GM18520 (cell line): Measurements from ENCODE around the gene MED15.
A peak's percentile ranks its signal among the peaks of the same experiment; 100 is the strongest.
"Not testable (repeated sequence)": the region's sequence is repeated elsewhere in the genome, so short reads cannot be mapped to it uniquely, and the experiment has no call there.

Experiments
- ATAC-seq: cut with Tn5 transposase; IDR thresholded peaks from one replicate; pipeline ENCODE4 v1.9.1; 2021; ENCODE audit not compliant: unreplicated experiment

The MED15 gene

GRCh38 chr22:20507253-20508066 lies at the start of gene MED15:
Gene MED15 (plus strand): TSS chr22:20507610. CDS start chr22:20507679, 69 bp downstream.
- peak; percentile 66 for ATAC-seq

- no peak for ATAC-seq
Observed at GRCh38 chr22:20458530-20459151, 48.8 kb upstream of the MED15 start.

GRCh38 chr22:20459152-20459542 lies 48.3 kb upstream of the MED15 start:
- no peak for ATAC-seq

GRCh38 chr22:20459862-20460261 lies 47.5 kb upstream of the MED15 start:
- ATAC-seq, result no peak

GRCh38 chr22:20463324-20464095 lies 43.9 kb upstream of the MED15 start:
- ATAC-seq, result no peak

- no peak for ATAC-seq
Observed at GRCh38 chr22:20464096-20464614, 43.3 kb upstream of the MED15 start.

- no peak for ATAC-seq
Observed at GRCh38 chr22:20464912-20465758, 42.3 kb upstream of the MED15 start.

- ATAC-seq, result no peak
Observed at GRCh38 chr22:20465759-20466077, 41.7 kb upstream of the MED15 start.

- no peak for ATAC-seq
Observed at GRCh38 chr22:20466659-20467379, 40.6 kb upstream of the MED15 start.

GRCh38 chr22:20469110-20469868 lies 38.1 kb upstream of the MED15 start:
- no peak for ATAC-seq

GRCh38 chr22:20470525-20470924 lies 36.9 kb upstream of the MED15 start:
- ATAC-seq, result not testable (repeated sequence)

GRCh38 chr22:20471126-20471833 lies 36.1 kb upstream of the MED15 start:
- no peak for ATAC-seq

GRCh38 chr22:20472629-20473442 lies 34.6 kb upstream of the MED15 start:
- ATAC-seq, result no peak

GRCh38 chr22:20475115-20475436 lies 32.3 kb upstream of the MED15 start:
- no peak for ATAC-seq

- ATAC-seq, result not testable (repeated sequence)
Observed at GRCh38 chr22:20475569-20475968, 31.8 kb upstream of the MED15 start.

- ATAC-seq, result not testable (repeated sequence)
Observed at GRCh38 chr22:20478059-20478458, 29.4 kb upstream of the MED15 start.

GRCh38 chr22:20479612-20480196 lies 27.7 kb upstream of the MED15 start:
- ATAC-seq, result no peak

- ATAC-seq, result not testable (repeated sequence)
Observed at GRCh38 chr22:20483143-20483506, 24.3 kb upstream of the MED15 start.
